Skeletal muscle cell (primary cell): Measurements from ENCODE around the gene PABPN1L.

Source experiments
- DNase-seq: peaks from one replicate; pipeline ENCODE4 v3.0.0-alpha.2; 2010; ENCODE audit warnings: low read depth
- H3K4me3 ChIP-seq: 2 replicates; pipeline ENCODE4 v1.5.1; 2011; ENCODE audit warnings: low read depth, mild to moderate bottlenecking, control low read depth, low read length, moderate library complexity

PABPN1L gene

DNA sequence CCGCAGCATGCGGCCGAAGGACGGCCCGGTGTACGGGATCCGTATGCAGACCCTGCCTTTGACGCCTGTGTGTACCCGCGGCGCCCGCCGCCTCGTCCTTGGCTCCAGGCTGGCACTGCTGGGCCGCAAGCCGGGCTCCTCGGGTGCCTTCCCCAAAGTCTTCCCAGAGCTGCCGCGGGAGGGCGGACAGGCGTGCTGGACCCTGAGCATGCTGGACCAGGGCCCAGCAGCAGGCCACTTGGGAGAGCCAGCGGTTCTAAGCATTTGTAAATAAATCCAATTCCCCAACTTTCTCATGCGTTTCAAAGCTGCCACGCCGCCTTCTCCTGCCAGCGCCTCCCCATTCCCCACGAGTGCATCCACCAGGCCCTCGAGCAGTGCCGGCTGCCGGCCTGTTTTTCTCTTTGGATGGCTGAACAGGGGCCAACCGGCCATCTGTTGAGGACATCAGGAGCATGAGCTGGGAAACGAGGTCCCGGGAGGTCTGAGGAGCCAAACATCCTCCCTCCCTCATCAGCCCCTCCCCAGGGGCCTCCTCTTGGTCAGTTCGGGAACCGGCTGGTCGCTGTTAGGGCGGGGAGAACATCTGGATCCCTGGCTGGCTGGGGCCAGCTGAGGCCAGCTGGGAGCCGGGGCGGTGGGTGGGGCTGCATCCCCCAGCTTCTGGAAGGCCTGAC, 20.5 kb upstream of the PABPN1L start:
- H3K4me3 ChIP-seq = no peak overlapping the region
- no peak for DNase-seq

DNA sequence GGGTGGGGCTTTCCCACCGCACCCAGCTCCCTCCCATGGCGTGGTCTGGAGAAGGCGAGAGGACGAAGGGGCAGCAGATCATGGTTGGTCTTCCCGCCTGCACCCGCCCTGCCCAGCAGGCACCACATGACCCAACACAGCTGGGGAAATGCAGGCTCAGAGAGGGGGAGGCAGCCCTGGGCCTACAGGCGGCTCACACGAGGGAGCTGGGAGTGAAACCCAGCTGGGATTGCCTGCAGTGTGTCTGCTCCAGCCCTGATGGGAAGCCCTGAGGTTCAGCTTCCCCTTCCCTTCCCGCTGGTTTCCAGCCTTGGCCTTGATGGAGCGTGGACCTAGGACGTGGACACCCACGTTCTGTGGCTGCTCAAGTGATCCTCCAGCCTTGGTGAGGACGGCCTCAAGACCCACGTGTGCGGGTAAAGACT, 20.0 kb upstream of the PABPN1L start:
- DNase-seq = no peak
- H3K4me3 ChIP-seq = no peak overlapping the region

- DNase-seq = no peak
- H3K4me3 ChIP-seq = no peak overlapping the region
Measured at GRCh38 chr16:88885693-88886280, 19.3 kb upstream of the PABPN1L start.

- H3K4me3 ChIP-seq = no peak overlapping the region
- no peak for DNase-seq
Measured at GRCh38 chr16:88884569-88885271, 18.3 kb upstream of the PABPN1L start.

DNA sequence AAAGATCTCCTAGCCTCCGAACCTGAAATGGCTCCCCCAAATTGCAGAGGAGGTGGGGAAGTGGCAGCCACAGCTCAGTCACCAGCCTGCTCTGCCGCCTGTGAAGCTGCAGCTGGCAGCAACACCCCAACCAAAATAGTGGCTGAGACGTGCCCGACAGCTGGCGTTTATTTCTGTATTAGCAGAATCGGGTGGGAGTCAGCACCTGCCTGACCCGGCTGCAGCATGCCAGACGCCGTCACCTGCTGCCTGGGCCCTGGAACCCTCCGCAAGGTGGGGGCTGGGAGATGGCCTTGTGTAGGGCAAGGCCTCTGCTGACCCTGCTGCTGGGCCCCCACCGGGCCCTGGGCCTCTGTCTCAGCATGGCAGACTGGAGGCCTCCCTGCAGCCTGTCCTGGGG, 17.5 kb upstream of the PABPN1L start:
- H3K4me3 ChIP-seq = no peak overlapping the region
- no peak for DNase-seq

- no peak for DNase-seq
- H3K4me3 ChIP-seq = no peak overlapping the region
Measured at GRCh38 chr16:88883117-88883895, 16.8 kb upstream of the PABPN1L start.

GRCh38 chr16:88882358-88883030, 16.0 kb upstream of the PABPN1L start:
- no peak for DNase-seq
- H3K4me3 ChIP-seq = no peak overlapping the region

DNA sequence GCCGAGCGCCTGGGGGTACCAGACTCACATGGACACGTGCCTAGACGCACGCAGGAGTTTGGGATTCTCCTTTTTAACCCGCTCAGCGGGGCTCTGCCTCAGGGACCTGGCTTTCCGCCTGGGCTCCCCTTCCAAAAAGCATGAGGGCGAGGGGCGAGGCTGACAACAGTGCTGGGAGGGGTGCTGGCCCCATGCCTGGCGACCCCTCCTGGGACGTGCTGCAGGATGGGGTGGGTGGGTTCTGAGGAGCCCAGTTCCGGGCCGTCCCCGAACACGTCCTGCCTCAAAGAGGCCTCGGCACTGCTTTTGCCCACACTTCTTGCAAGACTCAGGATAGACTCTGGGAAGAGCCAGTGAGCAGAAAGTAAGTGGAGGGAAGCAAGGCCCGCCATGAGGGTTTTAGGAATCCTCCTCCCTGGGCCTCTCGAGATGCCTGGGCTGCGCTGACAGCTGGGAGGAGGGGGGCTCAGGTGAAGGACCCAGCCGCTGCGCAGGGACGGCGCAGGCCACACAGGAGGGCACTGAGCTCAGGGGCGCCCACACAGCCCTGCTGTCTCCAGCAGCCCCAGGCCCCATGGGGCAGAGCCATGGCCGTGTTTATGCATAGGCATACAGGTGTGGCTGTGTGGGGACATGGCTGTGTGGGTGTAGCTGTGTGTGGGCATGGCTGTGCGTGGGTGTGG, 15.4 kb upstream of the PABPN1L start:
- DNase-seq = no peak
- H3K4me3 ChIP-seq = no peak overlapping the region

DNA sequence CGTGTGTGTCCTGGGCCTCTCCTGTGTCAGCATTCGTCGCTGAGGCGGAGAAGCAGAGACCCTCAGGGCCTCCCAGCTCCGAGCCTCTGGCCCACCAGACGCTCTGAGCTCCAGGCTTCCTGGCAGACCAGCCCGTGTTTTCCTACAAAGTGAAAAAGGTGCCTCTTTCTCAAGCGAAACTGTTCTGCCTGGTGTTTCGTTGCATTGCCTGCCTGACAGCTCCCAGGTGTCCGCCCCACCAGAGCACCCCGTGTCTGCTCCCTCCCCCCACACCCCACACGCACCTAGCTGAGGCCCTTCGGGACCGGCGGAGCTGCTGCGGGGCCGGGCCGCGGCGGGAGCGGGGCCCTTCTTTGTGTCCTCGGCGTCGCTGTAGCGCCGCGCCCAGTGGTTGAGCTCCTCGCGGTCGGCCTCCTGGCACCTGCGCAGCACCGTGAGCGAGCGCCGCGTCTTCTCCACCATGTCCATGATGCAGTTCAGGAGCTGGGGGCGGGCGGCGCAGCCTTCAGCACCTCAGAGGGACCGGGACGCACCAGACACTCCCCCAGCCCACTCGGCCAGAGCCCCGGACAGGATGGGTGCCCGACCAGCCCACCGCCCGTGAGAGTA, 14.7 kb upstream of the PABPN1L start:
- H3K4me3 ChIP-seq = no peak overlapping the region
- DNase-seq = no peak

GRCh38 chr16:88880226-88881006, 14.0 kb upstream of the PABPN1L start:
- no peak for DNase-seq
- H3K4me3 ChIP-seq = no peak overlapping the region

GRCh38 chr16:88879788-88880055, 13.3 kb upstream of the PABPN1L start:
- DNase-seq = no peak
- H3K4me3 ChIP-seq = no peak overlapping the region

DNA sequence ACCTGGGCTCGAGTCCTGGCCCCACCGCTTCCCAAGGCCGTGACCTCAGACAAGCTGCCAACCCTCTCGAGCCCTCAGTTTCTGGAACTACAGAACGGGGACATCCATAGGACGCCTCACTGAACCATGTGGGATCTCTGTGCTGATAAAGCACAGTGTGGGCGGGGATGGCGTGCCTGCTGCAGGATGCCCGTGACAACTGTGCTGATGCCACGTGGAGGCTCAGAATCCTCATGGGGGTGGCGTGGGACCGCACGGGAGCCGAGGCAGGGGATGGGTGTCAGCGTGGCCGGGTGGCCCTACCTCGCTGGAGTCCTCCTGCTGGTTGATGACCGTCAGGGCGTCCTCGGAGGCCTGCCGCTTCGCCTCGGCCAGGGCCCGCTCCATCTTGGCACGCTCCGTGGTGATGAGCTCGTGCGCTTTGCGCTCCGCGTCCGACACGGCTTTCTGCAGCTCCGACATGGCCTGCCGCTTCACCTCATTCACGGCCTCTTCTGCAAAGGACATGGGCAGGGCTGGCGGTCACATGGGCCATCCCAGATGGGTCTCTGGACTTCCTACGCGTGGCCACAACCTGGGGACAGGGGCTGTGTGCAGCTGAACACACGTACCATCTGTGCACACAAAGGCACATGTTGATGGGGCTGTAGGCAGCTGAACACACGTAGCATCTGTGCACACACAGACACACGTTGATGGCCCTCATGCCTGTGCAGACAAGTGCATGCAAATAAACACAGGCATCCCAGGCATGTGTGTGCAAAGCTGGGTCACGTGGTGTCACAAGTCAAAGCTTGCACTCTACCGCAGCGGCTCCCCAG, 12.7 kb upstream of the PABPN1L start:
- no peak for DNase-seq

GRCh38 chr16:88878356-88878755, 11.9 kb upstream of the PABPN1L start:
- no peak overlapping the region for H3K4me3 ChIP-seq
- DNase-seq = no peak

More for the DNA sequence above, 12.7 kb upstream of the PABPN1L start:
- no peak overlapping the region for H3K4me3 ChIP-seq

- no peak overlapping the region for H3K4me3 ChIP-seq
- no peak for DNase-seq
Measured at GRCh38 chr16:88877564-88878289, 11.3 kb upstream of the PABPN1L start.

- no peak for DNase-seq
- H3K4me3 ChIP-seq = no peak overlapping the region
Measured at GRCh38 chr16:88876942-88877526, 10.6 kb upstream of the PABPN1L start.

- DNase-seq = no peak
- H3K4me3 ChIP-seq = no peak overlapping the region
Measured at GRCh38 chr16:88875703-88876234, 9.3 kb upstream of the PABPN1L start.
